ENCODE data around the gene SOX5.

The SOX5 gene

GRCh38 chr12:23559268-23559753 lies 390.2 kb downstream of the SOX5 start:
- no peaks in the 10 kb centered on the region for H3K4me1 Mint-ChIP-seq
- ATAC-seq = no peak
- DNase-seq = no peak
- no peak overlapping the region for H3K4me3 Mint-ChIP-seq
- no peaks in the 10 kb centered on the region for H3K9me3 Mint-ChIP-seq
- H3K27ac Mint-ChIP-seq = no peak overlapping the region
- H3K27me3 Mint-ChIP-seq = no peaks in the 10 kb centered on the region

DNA sequence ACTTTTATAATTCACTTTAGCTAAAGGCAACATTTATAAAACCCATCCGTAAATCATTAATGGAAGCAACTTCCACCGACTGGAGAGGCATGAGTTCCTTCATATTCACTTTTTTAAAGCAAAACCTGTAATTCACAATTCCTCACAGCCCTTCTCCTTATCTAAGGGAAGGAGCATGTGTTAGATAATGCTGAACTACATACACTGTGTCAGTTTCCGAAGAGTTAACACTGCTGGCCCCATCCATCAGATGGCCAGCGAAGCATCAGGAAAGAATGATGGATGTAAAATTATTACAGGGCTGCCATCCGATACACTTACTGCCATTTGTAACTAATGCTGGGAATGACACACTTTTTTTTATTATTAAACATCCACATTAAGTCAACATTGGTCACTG lies 392.8 kb downstream of the SOX5 start:
- H3K27ac Mint-ChIP-seq = no peak overlapping the region
- H3K4me3 Mint-ChIP-seq = no peak overlapping the region
- no peaks in the 10 kb centered on the region for H3K27me3 Mint-ChIP-seq
- H3K9me3 Mint-ChIP-seq = no peaks in the 10 kb centered on the region
- H3K4me1 Mint-ChIP-seq = no peaks in the 10 kb centered on the region
- no peak for ATAC-seq
- no peak for DNase-seq

GRCh38 chr12:23555825-23556207 lies 393.7 kb downstream of the SOX5 start:
- H3K4me1 Mint-ChIP-seq = no peaks in the 10 kb centered on the region
- H3K27me3 Mint-ChIP-seq = no peaks in the 10 kb centered on the region
- no peak overlapping the region for H3K4me3 Mint-ChIP-seq
- H3K9me3 Mint-ChIP-seq = no peaks in the 10 kb centered on the region
- ATAC-seq (no peak), DNase-seq (no peak)
- no peak overlapping the region for H3K27ac Mint-ChIP-seq

- no peaks in the 10 kb centered on the region for H3K4me1 Mint-ChIP-seq
- ATAC-seq (no peak), DNase-seq (no peak)
- no peaks in the 10 kb centered on the region for H3K9me3 Mint-ChIP-seq
- no peaks in the 10 kb centered on the region for H3K27me3 Mint-ChIP-seq
- H3K27ac Mint-ChIP-seq = no peak overlapping the region
- H3K4me3 Mint-ChIP-seq = no peak overlapping the region
Measured at GRCh38 chr12:23555180-23555824, 394.2 kb downstream of the SOX5 start.

- ATAC-seq (no peak), DNase-seq (no peak)
- H3K27ac Mint-ChIP-seq = no peak overlapping the region
- H3K4me1 Mint-ChIP-seq = no peaks in the 10 kb centered on the region
- no peaks in the 10 kb centered on the region for H3K27me3 Mint-ChIP-seq
- H3K9me3 Mint-ChIP-seq = no peaks in the 10 kb centered on the region
- no peak overlapping the region for H3K4me3 Mint-ChIP-seq
Measured at GRCh38 chr12:23552417-23552816, 397.1 kb downstream of the SOX5 start.

GRCh38 chr12:23550753-23551152 lies 398.7 kb downstream of the SOX5 start:
- no peak for DNase-seq
- H3K27me3 Mint-ChIP-seq = no peaks in the 10 kb centered on the region
- H3K4me1 Mint-ChIP-seq = no peaks in the 10 kb centered on the region
- H3K27ac Mint-ChIP-seq = no peak overlapping the region
- H3K9me3 Mint-ChIP-seq = no peaks in the 10 kb centered on the region
- H3K4me3 Mint-ChIP-seq = no peak overlapping the region
- ATAC-seq = no peak

- Mint-ChIP-seq H3K27me3 (no peaks in the 10 kb centered on the region), H3K4me1 (no peaks in the 10 kb centered on the region), H3K27ac (no peak overlapping the region), H3K4me3 (no peak overlapping the region), H3K9me3 (no peaks in the 10 kb centered on the region)
- ATAC-seq (no peak), DNase-seq (no peak)
Measured at GRCh38 chr12:23548742-23549141, 400.7 kb downstream of the SOX5 start.

GRCh38 chr12:23546756-23547155 lies 402.7 kb downstream of the SOX5 start:
- ATAC-seq (no peak), DNase-seq (no peak)
- H3K4me3 Mint-ChIP-seq = no peak overlapping the region
- H3K9me3 Mint-ChIP-seq = no peaks in the 10 kb centered on the region
- H3K27me3 Mint-ChIP-seq = no peaks in the 10 kb centered on the region
- H3K27ac Mint-ChIP-seq = no peak overlapping the region
- no peaks in the 10 kb centered on the region for H3K4me1 Mint-ChIP-seq

DNA sequence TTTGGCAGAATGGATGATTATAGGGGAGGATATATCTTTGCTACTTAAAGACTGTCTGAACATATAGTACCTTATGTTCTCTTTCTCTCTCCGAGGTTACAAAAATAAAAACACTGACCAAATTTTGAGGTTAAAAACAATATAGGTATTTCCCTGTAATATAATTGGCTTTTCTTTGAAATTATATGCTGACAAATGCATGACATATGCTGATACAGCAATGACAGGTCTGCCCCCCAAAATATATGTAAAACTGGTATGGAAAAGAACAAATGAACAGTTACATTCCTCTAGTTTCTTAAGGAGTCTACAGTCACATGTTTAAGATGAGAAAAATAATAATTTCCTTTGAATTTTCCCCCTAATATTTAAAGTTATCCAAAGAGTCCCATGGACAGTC lies 405.7 kb downstream of the SOX5 start:
- Mint-ChIP-seq H3K4me1 (no peaks in the 10 kb centered on the region), H3K9me3 (peaks cover 0 to 7% of the 10 kb centered on the region in 2 donors), H3K27ac (no peak overlapping the region), H3K27me3 (no peaks in the 10 kb centered on the region), H3K4me3 (no peak overlapping the region)
- no peak for ATAC-seq
- DNase-seq = no peak

- Mint-ChIP-seq H3K4me1 (no peaks in the 10 kb centered on the region), H3K27me3 (no peaks in the 10 kb centered on the region), H3K27ac (no peak overlapping the region), H3K9me3 (peaks cover 0 to 7% of the 10 kb centered on the region in 2 donors), H3K4me3 (no peak overlapping the region)
- no peak for DNase-seq
- no peak for ATAC-seq
Measured at GRCh38 chr12:23542187-23542586, 407.3 kb downstream of the SOX5 start.

DNA sequence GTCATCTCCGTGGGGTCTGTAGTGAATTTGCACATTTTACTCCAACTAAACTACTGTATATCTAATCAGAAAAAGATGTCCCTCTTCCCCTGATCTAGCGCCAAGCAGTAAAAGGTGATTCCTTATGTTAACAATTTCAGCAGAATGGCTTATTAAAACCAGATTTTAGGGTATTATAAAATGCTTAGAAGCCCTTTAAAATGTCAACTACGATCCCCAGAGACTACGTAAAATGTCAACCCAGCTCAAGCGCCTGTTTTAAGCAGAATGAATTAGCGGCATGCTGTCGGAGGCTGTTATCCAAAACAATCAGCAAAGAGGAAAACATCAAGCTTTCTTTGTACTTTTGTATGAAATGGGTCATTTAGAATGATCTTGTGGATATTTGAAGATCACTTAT lies 408.9 kb downstream of the SOX5 start:
- Mint-ChIP-seq H3K4me3 (no peak overlapping the region), H3K27ac (no peak overlapping the region), H3K4me1 (no peaks in the 10 kb centered on the region), H3K27me3 (no peaks in the 10 kb centered on the region), H3K9me3 (peaks cover 0 to 7% of the 10 kb centered on the region in 2 donors)
- ATAC-seq = no peak
- no peak for DNase-seq

DNA sequence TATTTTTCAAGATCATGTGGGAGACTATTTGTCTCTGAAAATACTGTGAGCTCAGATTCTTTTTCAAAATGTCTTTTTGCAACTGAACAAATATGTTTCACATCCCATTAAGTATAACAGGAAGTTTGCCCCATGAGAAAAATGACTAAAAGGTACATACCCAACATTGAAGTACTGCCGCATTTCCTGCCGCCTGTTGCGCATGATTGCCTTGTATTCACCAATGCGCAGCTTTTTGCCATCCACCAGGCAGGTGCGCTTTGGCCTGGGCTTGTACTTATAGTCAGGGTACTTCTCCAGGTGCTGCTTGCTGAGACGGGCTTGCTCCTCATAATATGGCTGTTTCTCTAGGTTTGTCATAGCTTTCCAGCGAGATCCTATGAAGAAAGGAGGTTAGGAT lies 413.2 kb downstream of the SOX5 start:
- Mint-ChIP-seq H3K4me3 (no peak overlapping the region), H3K27ac (no peak overlapping the region), H3K27me3 (no peaks in the 10 kb centered on the region), H3K4me1 (no peaks in the 10 kb centered on the region), H3K9me3 (peaks cover 0 to 13% of the 10 kb centered on the region in 2 donors)
- no peak for ATAC-seq
- no peak for DNase-seq

- Mint-ChIP-seq H3K4me3 (no peak overlapping the region), H3K4me1 (no peaks in the 10 kb centered on the region), H3K9me3 (peaks cover 3 to 13% of the 10 kb centered on the region in 2 donors), H3K27me3 (no peaks in the 10 kb centered on the region), H3K27ac (no peak overlapping the region)
- DNase-seq = no peak
- ATAC-seq = no peak
Measured at GRCh38 chr12:23535441-23535840, 414.0 kb downstream of the SOX5 start.

GRCh38 chr12:23534196-23534595 lies 415.3 kb downstream of the SOX5 start:
- H3K27ac Mint-ChIP-seq = no peak overlapping the region
- H3K4me3 Mint-ChIP-seq = no peak overlapping the region
- ATAC-seq (no peak), DNase-seq (no peak)
- H3K27me3 Mint-ChIP-seq = no peaks in the 10 kb centered on the region
- peaks cover 4 to 8% of the 10 kb centered on the region in 2 donors for H3K9me3 Mint-ChIP-seq
- no peaks in the 10 kb centered on the region for H3K4me1 Mint-ChIP-seq

GRCh38 chr12:23533699-23534098 lies 415.8 kb downstream of the SOX5 start:
- Mint-ChIP-seq H3K27me3 (no peaks in the 10 kb centered on the region), H3K4me3 (no peak overlapping the region), H3K9me3 (peaks cover 4 to 6% of the 10 kb centered on the region in 2 donors), H3K27ac (no peak overlapping the region), H3K4me1 (no peaks in the 10 kb centered on the region)
- no peak for ATAC-seq
- DNase-seq = no peak

DNA sequence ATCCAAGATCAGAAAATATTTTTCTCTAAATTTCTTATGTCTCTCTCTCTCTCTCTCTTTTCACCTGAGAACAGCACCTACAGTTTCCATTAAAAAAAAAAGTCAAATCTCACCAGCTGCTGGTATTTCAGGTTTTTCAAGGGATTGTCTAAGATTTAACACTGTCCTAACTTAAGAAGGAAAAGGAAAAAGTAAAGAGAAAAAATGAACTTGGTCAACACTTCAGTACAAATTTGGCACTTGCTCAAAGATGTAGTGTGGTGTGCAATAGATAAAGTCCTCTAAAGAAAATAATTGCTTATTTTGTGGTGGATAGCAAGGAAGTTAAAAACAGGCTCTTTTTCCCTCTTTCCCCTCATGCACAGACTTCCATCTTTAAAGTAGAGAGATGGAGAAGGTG lies 416.2 kb downstream of the SOX5 start:
- Mint-ChIP-seq H3K27me3 (no peaks in the 10 kb centered on the region), H3K9me3 (peaks cover 4 to 6% of the 10 kb centered on the region in 2 donors), H3K4me3 (no peak overlapping the region), H3K4me1 (no peaks in the 10 kb centered on the region), H3K27ac (no peak overlapping the region)
- ATAC-seq = no peak
- no peak for DNase-seq

GRCh38 chr12:23528316-23528715 lies 421.2 kb downstream of the SOX5 start:
- ATAC-seq (no peak), DNase-seq (no peak)
- Mint-ChIP-seq H3K9me3 (peaks cover 0 to 8% of the 10 kb centered on the region in 2 donors), H3K4me1 (no peaks in the 10 kb centered on the region), H3K27me3 (no peaks in the 10 kb centered on the region), H3K4me3 (no peak overlapping the region), H3K27ac (no peak overlapping the region)

Data from stimulated activated naive CD8-positive, alpha-beta T cell treated with anti-CD3 and anti-CD28 coated beads, Interleukin-15, amount 100 ng/mL, for 72 hours (primary cell).